ENCODE measurements around the gene PRKN.

Gene PRKN

DNA sequence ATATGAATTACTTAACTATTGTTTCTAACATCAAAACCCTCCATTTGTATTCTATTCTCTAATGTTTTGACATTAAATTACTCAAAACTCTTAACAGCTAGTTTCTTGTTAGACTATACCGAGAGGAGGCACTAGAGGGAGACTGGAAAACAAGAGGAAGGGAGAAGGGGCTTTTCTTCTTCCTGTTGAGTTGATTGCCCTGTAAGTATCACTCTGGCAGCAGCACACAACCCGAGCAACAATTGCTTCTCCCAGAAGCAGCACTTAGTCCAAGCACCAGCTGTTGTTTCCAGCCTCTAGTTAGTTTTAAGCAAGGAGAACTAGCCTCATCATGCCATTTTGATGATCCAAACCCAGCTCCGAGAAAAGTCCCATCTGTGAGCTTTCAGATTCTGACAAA lies 603.8 kb downstream of the PRKN start (continued):
- no peak for TF ChIP-seq SNAI2 (CRISPR knock-in tag; IDR thresholded peaks at IDR 0.05)
- no peak for TF ChIP-seq ZC3H10 (CRISPR knock-in tag; IDR thresholded peaks at IDR 0.05)
- no peak for TF ChIP-seq CSDC2 (CRISPR knock-in tag; IDR thresholded peaks at IDR 0.05)
- no peak for TF ChIP-seq ESRRG (CRISPR knock-in tag; IDR thresholded peaks at IDR 0.05)

DNA sequence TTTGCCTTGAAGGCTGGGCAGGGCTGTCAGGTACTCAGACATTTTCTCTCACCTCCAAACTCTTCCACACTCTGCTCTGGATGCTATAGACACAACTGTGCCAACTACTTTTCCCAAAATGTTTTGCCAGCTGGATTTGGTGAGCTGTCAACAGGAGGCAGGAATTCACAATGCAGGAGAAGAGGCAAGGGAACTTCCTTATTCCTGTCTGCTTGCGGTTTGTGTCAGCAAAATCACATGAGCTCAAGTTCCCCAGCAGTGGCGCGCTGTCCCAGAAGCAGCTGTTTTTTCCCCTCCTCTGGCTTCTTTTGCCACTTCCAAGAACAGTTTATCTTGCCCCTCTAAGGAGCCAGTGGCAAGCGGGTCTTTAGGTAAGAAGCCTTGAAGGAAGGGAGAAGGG lies 608.2 kb downstream of the PRKN start:
- TF ChIP-seq ZNF70 (CRISPR knock-in tag; IDR thresholded peaks at IDR 0.05) (no peak), BACH2 (CRISPR knock-in tag; IDR thresholded peaks at IDR 0.05; ENCODE audit: borderline replicate concordance) (no peak), ISL1 (CRISPR knock-in tag; IDR thresholded peaks at IDR 0.05) (no peak), ZFP30 (CRISPR knock-in tag; IDR thresholded peaks at IDR 0.05) (no peak), TCF4 (CRISPR knock-in tag; IDR thresholded peaks at IDR 0.05; ENCODE audit: borderline replicate concordance) (no peak), CSDC2 (CRISPR knock-in tag; IDR thresholded peaks at IDR 0.05) (no peak), OSR1 (CRISPR knock-in tag; IDR thresholded peaks at IDR 0.05) (no peak), ZNF8 (CRISPR knock-in tag; IDR thresholded peaks at IDR 0.05) (no peak), ZC3H10 (CRISPR knock-in tag; IDR thresholded peaks at IDR 0.05) (no peak)
- TF ChIP-seq, protein P1, sequence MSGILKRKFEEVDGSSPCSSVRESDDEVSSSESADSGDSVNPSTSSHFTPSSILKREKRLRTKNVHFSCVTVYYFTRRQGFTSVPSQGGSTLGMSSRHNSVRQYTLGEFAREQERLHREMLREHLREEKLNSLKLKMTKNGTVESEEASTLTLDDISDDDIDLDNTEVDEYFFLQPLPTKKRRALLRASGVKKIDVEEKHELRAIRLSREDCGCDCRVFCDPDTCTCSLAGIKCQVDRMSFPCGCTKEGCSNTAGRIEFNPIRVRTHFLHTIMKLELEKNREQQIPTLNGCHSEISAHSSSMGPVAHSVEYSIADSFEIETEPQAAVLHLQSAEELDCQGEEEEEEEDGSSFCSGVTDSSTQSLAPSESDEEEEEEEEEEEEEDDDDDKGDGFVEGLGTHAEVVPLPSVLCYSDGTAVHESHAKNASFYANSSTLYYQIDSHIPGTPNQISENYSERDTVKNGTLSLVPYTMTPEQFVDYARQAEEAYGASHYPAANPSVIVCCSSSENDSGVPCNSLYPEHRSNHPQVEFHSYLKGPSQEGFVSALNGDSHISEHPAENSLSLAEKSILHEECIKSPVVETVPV (CRISPR knock-in tag; IDR thresholded peaks at IDR 0.05), result no peak
- ATAC-seq, result no peak

DNA sequence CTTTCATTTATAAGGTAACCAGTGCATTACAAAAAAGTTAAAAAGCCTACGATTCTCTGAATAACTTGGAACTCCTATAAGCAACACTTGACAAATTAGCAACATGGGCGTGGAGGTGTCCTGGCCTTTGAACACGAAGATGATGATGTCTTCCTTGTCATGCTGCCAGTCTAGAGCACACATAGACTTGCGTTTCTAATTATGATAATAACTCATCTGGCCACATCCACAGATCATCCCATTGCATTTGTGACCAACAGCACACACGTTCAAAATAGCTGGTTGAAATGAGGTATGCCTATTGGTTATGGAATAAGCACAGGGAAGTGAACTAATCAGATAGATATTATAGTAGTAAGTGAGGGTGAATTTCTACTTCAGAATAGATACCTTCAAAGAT lies 608.9 kb downstream of the PRKN start:
- ATAC-seq, result no peak
- TF ChIP-seq PPARA (CRISPR knock-in tag; IDR thresholded peaks at IDR 0.05; ENCODE audit: borderline replicate concordance) (no peak), ZFP30 (CRISPR knock-in tag; IDR thresholded peaks at IDR 0.05) (no peak), ZNF70 (CRISPR knock-in tag; IDR thresholded peaks at IDR 0.05) (no peak), SNAI2 (CRISPR knock-in tag; IDR thresholded peaks at IDR 0.05) (no peak), TOX (CRISPR knock-in tag; IDR thresholded peaks at IDR 0.05; ENCODE audit: borderline replicate concordance) (no peak), CSDC2 (CRISPR knock-in tag; IDR thresholded peaks at IDR 0.05) (no peak), OSR1 (CRISPR knock-in tag; IDR thresholded peaks at IDR 0.05) (no peak), ARNTL (CRISPR knock-in tag; IDR thresholded peaks at IDR 0.05; ENCODE audit: borderline replicate concordance, low read depth) (no peak), BACH2 (CRISPR knock-in tag; IDR thresholded peaks at IDR 0.05; ENCODE audit: borderline replicate concordance) (no peak)
- TF ChIP-seq, protein P2, sequence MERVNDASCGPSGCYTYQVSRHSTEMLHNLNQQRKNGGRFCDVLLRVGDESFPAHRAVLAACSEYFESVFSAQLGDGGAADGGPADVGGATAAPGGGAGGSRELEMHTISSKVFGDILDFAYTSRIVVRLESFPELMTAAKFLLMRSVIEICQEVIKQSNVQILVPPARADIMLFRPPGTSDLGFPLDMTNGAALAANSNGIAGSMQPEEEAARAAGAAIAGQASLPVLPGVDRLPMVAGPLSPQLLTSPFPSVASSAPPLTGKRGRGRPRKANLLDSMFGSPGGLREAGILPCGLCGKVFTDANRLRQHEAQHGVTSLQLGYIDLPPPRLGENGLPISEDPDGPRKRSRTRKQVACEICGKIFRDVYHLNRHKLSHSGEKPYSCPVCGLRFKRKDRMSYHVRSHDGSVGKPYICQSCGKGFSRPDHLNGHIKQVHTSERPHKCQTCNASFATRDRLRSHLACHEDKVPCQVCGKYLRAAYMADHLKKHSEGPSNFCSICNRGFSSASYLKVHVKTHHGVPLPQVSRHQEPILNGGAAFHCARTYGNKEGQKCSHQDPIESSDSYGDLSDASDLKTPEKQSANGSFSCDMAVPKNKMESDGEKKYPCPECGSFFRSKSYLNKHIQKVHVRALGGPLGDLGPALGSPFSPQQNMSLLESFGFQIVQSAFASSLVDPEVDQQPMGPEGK (CRISPR knock-in tag; IDR thresholded peaks at IDR 0.05; ENCODE audit: borderline replicate concordance), result no peak
- TF ChIP-seq, protein P3, sequence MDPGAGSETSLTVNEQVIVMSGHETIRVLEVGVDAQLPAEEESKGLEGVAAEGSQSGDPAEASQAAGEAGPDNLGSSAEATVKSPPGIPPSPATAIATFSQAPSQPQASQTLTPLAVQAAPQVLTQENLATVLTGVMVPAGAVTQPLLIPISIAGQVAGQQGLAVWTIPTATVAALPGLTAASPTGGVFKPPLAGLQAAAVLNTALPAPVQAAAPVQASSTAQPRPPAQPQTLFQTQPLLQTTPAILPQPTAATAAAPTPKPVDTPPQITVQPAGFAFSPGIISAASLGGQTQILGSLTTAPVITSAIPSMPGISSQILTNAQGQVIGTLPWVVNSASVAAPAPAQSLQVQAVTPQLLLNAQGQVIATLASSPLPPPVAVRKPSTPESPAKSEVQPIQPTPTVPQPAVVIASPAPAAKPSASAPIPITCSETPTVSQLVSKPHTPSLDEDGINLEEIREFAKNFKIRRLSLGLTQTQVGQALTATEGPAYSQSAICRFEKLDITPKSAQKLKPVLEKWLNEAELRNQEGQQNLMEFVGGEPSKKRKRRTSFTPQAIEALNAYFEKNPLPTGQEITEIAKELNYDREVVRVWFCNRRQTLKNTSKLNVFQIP (CRISPR knock-in tag; IDR thresholded peaks at IDR 0.05; ENCODE audit: borderline replicate concordance, low read depth), result no peak
- TF ChIP-seq, protein P4, sequence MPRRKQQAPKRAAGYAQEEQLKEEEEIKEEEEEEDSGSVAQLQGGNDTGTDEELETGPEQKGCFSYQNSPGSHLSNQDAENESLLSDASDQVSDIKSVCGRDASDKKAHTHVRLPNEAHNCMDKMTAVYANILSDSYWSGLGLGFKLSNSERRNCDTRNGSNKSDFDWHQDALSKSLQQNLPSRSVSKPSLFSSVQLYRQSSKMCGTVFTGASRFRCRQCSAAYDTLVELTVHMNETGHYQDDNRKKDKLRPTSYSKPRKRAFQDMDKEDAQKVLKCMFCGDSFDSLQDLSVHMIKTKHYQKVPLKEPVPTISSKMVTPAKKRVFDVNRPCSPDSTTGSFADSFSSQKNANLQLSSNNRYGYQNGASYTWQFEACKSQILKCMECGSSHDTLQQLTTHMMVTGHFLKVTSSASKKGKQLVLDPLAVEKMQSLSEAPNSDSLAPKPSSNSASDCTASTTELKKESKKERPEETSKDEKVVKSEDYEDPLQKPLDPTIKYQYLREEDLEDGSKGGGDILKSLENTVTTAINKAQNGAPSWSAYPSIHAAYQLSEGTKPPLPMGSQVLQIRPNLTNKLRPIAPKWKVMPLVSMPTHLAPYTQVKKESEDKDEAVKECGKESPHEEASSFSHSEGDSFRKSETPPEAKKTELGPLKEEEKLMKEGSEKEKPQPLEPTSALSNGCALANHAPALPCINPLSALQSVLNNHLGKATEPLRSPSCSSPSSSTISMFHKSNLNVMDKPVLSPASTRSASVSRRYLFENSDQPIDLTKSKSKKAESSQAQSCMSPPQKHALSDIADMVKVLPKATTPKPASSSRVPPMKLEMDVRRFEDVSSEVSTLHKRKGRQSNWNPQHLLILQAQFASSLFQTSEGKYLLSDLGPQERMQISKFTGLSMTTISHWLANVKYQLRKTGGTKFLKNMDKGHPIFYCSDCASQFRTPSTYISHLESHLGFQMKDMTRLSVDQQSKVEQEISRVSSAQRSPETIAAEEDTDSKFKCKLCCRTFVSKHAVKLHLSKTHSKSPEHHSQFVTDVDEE (CRISPR knock-in tag; IDR thresholded peaks at IDR 0.05), result no peak
- TF ChIP-seq, protein P5, sequence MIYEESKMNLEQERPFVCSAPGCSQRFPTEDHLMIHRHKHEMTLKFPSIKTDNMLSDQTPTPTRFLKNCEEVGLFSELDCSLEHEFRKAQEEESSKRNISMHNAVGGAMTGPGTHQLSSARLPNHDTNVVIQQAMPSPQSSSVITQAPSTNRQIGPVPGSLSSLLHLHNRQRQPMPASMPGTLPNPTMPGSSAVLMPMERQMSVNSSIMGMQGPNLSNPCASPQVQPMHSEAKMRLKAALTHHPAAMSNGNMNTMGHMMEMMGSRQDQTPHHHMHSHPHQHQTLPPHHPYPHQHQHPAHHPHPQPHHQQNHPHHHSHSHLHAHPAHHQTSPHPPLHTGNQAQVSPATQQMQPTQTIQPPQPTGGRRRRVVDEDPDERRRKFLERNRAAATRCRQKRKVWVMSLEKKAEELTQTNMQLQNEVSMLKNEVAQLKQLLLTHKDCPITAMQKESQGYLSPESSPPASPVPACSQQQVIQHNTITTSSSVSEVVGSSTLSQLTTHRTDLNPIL (CRISPR knock-in tag; IDR thresholded peaks at IDR 0.05; ENCODE audit: low read depth), result no peak

All from SK-N-SH treated with all-trans-retinoic acid at 6 μM for 48 hours (cell line).